SH-SY5Y (cell line): ENCODE measurements around the gene BABAM1.

Experiments
- GATA2 ChIP-seq: IDR thresholded peaks from 2 replicates; pipeline ENCODE4 v1.6.1; 2011; ENCODE audit warnings: mild to moderate bottlenecking, low read depth, low read length
- GATA3 ChIP-seq: IDR thresholded peaks from 2 replicates; pipeline ENCODE4 v1.6.1; 2011; ENCODE audit warnings: low read depth, mild to moderate bottlenecking, low read length, moderate library complexity

The BABAM1 gene

DNA sequence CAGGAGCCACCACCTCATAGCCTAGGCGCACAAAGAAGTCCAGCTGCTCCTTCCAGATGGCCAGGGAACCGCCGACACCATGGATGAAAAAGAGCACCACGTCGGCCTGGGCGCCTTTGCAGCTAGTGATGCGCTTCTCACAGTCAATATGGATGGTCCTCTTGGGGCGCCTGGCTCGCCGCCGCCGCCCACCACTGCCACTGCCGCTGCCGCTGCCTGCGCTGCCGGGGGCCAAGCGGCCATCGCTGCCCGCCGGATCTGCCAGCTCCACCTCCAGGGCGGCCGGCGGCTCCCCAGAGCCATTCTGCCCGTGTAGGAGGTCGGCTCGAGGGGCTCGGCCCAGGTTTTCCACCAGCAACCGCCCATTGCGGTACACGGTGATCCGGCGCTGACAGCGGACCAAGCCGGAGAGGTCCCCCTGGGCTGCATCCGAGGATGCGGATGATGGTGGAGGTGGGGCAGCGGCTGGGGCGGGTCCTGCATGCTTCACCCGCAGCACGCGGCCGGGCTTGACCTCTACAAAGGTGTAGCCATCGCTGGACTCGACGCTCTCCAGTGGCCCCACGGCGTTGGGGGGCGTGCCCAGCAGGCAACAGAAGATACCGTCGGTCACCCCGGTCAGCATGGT is 33.9 kb downstream of the BABAM1 start:
- TF ChIP-seq GATA2 (no peak), GATA3 (no peak)

- TF ChIP-seq GATA3 (no peak), GATA2 (no peak)
Measured at GRCh38 chr19:17302391-17303166, 35.3 kb downstream of the BABAM1 start.

GRCh38 chr19:17303167-17303939 is 36.1 kb downstream of the BABAM1 start, which contains the start of gene ABHD8:
TSS of gene ABHD8 (minus strand) at chr19:17303425. CDS start at chr19:17301616, 1,809 bp downstream.
- TF ChIP-seq GATA3 (no peak), GATA2 (no peak)

- TF ChIP-seq GATA2 (no peak), GATA3 (no peak)
Measured at GRCh38 chr19:17303940-17304267, 36.7 kb downstream of the BABAM1 start.

GRCh38 chr19:17304386-17305215 is 37.4 kb downstream of the BABAM1 start:
- no peak for TF ChIP-seq GATA2
- no peak for TF ChIP-seq GATA3

- TF ChIP-seq GATA3 (no peak), GATA2 (no peak)
Measured at GRCh38 chr19:17305216-17305516, 37.9 kb downstream of the BABAM1 start.

DNA sequence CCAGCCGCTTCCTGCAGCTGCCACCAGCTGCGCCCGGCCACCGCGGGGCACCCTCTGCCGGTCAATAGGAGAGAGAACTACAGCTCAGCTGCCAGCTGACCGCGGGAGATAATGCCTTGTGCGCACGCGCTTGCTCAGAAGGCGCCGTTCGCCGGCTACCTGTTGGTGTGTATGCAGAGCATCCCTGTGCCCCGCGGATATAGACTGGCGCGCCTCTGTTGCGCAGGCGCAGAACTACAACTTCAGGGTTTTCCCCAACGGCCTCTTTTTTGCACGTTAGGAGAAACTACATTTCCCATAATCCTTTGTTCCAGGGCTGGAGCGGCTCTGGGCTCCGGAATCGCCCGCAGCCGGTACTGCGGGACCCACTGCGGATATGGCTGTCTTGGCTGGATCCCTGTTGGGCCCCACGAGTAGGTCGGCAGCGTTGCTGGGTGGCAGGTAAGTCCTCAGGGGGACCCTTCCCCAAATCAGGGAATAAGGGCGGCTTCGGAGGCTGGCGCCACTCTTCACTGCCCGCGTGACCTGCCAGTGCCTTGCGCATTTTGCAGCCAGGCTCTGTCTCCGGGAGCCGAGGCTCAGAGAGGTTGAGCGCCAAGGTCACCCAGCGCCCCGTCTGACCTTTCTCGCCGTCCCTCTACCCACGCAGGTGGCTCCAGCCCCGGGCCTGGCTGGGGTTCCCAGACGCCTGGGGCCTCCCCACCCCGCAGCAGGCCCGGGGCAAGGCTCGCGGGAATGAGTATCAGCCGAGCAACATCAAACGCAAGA is 38.5 kb downstream of the BABAM1 start, which contains the start of gene MRPL34:
TSS of gene MRPL34 (plus strand) at position 356 of the 768 bp plus-strand sequence. CDS start at position 377, 21 bp downstream.
- TF ChIP-seq GATA2, result peak; percentile 72
- TF ChIP-seq GATA3, result no peak

DNA sequence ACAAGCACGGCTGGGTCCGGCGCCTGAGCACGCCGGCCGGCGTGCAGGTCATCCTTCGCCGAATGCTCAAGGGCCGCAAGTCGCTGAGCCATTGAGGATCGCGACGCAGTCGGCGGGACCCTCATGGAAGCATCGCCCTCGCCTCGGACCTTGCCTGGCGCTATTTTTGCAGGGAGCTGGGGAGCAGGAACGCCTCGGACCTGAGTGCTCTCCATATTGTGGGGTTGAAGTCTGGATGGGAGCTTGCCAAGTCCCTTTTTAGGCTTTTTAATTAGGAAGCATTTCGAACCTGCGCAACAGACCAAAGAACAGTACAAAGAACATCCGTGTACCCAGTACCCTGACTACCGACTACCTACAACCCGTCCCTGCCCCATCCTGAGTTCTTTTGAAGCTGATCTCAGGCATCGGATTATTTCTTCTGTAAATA is 39.1 kb downstream of the BABAM1 start:
- TF ChIP-seq GATA2 (no peak), GATA3 (no peak)

DNA sequence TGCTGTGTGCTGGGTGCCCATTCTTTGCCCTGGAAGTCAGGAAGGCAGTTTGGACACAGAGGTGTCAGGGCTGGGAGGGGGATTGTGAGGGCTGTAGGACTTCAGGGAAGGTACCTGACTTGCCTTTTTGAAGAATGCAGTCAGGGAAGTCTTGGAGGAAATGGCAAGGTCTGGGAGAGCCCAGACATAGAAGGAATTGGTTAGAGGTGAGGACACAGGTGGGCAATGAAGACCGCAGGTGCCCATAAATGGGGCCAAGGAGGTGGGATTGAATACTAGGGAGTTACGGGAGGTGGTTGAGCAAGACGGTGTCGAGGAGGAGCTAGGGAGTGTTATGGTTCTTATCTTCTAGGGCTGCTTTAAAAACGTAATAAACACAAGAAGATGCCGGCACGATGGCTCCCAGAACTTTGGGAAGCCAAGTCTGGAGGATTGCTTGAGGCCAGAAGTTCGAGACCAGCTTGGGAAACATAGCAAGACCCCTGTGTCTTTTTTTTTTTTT is 40.7 kb downstream of the BABAM1 start:
- no peak for TF ChIP-seq GATA3
- TF ChIP-seq GATA2, result no peak

GRCh38 chr19:17309198-17309964 is 42.1 kb downstream of the BABAM1 start, which contains the start of gene DDA1:
TSS of gene DDA1 (plus strand) at chr19:17309563. CDS start at chr19:17309655, 92 bp downstream.
- TF ChIP-seq GATA2 (no peak), GATA3 (no peak)

DNA sequence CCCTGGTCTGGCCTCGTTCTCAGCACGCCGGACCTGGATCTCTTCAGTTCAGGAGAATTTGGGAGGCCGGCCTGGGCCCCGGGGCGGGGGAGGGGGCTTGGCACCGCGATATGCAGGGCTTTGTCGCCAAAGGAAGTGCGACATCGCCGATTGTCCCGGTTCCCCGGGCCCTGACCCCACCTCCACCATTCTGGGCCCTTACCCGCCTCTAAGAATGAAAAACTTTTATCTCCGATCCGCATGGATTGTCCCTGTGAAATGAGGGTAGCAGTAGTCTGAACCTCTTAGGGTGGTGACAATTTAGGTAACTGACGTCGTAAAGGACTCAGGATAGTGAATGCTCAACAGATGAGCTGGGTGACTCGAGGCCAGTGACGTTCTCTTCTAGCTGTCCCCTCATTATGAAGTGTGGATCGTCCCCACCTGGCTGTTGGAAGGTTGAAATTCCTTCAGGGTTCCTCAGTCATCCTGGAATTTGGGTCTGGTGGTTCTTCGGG is 42.8 kb downstream of the BABAM1 start:
- TF ChIP-seq GATA2 (no peak), GATA3 (no peak)

GRCh38 chr19:17311455-17312188 is 44.4 kb downstream of the BABAM1 start:
- TF ChIP-seq GATA2 (no peak), GATA3 (no peak)
